Measurements from ENCODE around the gene ATP11A.

ATP11A gene

GRCh38 chr13:112899281-112900225, 209.7 kb downstream of the ATP11A start:
- no peak overlapping the region for H3K4me2 ChIP-seq (ENCODE audit: low read length)
- no peak overlapping the region for H3K56ac ChIP-seq (ENCODE audit: low read length)
- no peaks in the 10 kb centered on the region for H3K79me1 ChIP-seq (ENCODE audit: low read length)
- no peaks in the 10 kb centered on the region for H3K4me1 ChIP-seq (ENCODE audit: control insufficient read depth, low read depth, low read length)
- H3K36me3 ChIP-seq (ENCODE audit: control insufficient read depth, insufficient read depth, low read length) = no peaks in the 10 kb centered on the region
- H4K8ac ChIP-seq (ENCODE audit: low read depth, low read length) = no peak overlapping the region
- H4K5ac ChIP-seq (ENCODE audit: low read length) = no peak overlapping the region
- H3K9ac ChIP-seq (ENCODE audit: low read length) = no peak overlapping the region
- H2AK5ac ChIP-seq (ENCODE audit: low read length) = no peak overlapping the region
- no CpG with 5 or more reads among the region's 29 CpGs for WGBS (ENCODE audit: extremely low coverage, insufficient coverage, low lambda C conversion rate)
- H2BK120ac ChIP-seq (ENCODE audit: low read depth, low read length) = no peak overlapping the region
- H3K79me2 ChIP-seq (ENCODE audit: control insufficient read depth, insufficient read depth, low read length) = no peaks in the 10 kb centered on the region
- H3K23ac ChIP-seq (ENCODE audit: low read length) = no peak overlapping the region
- no peaks in the 10 kb centered on the region for H3K27me3 ChIP-seq (ENCODE audit: insufficient read depth, low read length, poor library complexity)
- H3K27ac ChIP-seq (ENCODE audit: low read depth, low read length) = no peak overlapping the region
- no peak overlapping the region for H3K4ac ChIP-seq (ENCODE audit: low read depth, low read length)
- DNase-seq = no peak
- H2BK5ac ChIP-seq (ENCODE audit: low read length) = no peak overlapping the region
- H2BK15ac ChIP-seq (replicated peaks; ENCODE audit: low read depth) = no peak overlapping the region
- H3K4me3 ChIP-seq (ENCODE audit: low read length) = no peak overlapping the region
- H3K18ac ChIP-seq (ENCODE audit: low read length) = no peak overlapping the region

- no peak overlapping the region for H4K8ac ChIP-seq (ENCODE audit: low read depth, low read length)
- H3K4me2 ChIP-seq (ENCODE audit: low read length) = no peak overlapping the region
- H3K4me1 ChIP-seq (ENCODE audit: control insufficient read depth, low read depth, low read length) = no peaks in the 10 kb centered on the region
- no peak overlapping the region for H2AK5ac ChIP-seq (ENCODE audit: low read length)
- H3K4ac ChIP-seq (ENCODE audit: low read depth, low read length) = no peak overlapping the region
- H3K18ac ChIP-seq (ENCODE audit: low read length) = no peak overlapping the region
- H3K4me3 ChIP-seq (ENCODE audit: low read length) = no peak overlapping the region
- no peak overlapping the region for H2BK120ac ChIP-seq (ENCODE audit: low read depth, low read length)
- no peaks in the 10 kb centered on the region for H3K27me3 ChIP-seq (ENCODE audit: insufficient read depth, low read length, poor library complexity)
- no peaks in the 10 kb centered on the region for H3K36me3 ChIP-seq (ENCODE audit: control insufficient read depth, insufficient read depth, low read length)
- H3K56ac ChIP-seq (ENCODE audit: low read length) = no peak overlapping the region
- no CpG with 5 or more reads among the region's 9 CpGs for WGBS (ENCODE audit: extremely low coverage, insufficient coverage, low lambda C conversion rate)
- H3K79me1 ChIP-seq (ENCODE audit: low read length) = no peaks in the 10 kb centered on the region
- H3K9ac ChIP-seq (ENCODE audit: low read length) = no peak overlapping the region
- no peak overlapping the region for H3K27ac ChIP-seq (ENCODE audit: low read depth, low read length)
- no peak overlapping the region for H2BK15ac ChIP-seq (replicated peaks; ENCODE audit: low read depth)
- no peak overlapping the region for H4K5ac ChIP-seq (ENCODE audit: low read length)
- H2BK5ac ChIP-seq (ENCODE audit: low read length) = no peak overlapping the region
- no peak for DNase-seq
- no peaks in the 10 kb centered on the region for H3K79me2 ChIP-seq (ENCODE audit: control insufficient read depth, insufficient read depth, low read length)
- no peak overlapping the region for H3K23ac ChIP-seq (ENCODE audit: low read length)
Measured at GRCh38 chr13:112900226-112900600, 210.4 kb downstream of the ATP11A start.

GRCh38 chr13:112900691-112901091, 210.9 kb downstream of the ATP11A start:
- no peak for DNase-seq
- H3K27me3 ChIP-seq (ENCODE audit: insufficient read depth, low read length, poor library complexity) = no peaks in the 10 kb centered on the region
- H4K5ac ChIP-seq (ENCODE audit: low read length) = no peak overlapping the region
- no peak overlapping the region for H3K23ac ChIP-seq (ENCODE audit: low read length)
- no peak overlapping the region for H3K18ac ChIP-seq (ENCODE audit: low read length)
- no peaks in the 10 kb centered on the region for H3K4me1 ChIP-seq (ENCODE audit: control insufficient read depth, low read depth, low read length)
- no peak overlapping the region for H2BK15ac ChIP-seq (replicated peaks; ENCODE audit: low read depth)
- H4K8ac ChIP-seq (ENCODE audit: low read depth, low read length) = no peak overlapping the region
- no peak overlapping the region for H2BK120ac ChIP-seq (ENCODE audit: low read depth, low read length)
- H3K27ac ChIP-seq (ENCODE audit: low read depth, low read length) = no peak overlapping the region
- H3K36me3 ChIP-seq (ENCODE audit: control insufficient read depth, insufficient read depth, low read length) = no peaks in the 10 kb centered on the region
- no peaks in the 10 kb centered on the region for H3K79me1 ChIP-seq (ENCODE audit: low read length)
- H3K4ac ChIP-seq (ENCODE audit: low read depth, low read length) = no peak overlapping the region
- H3K4me3 ChIP-seq (ENCODE audit: low read length) = no peak overlapping the region
- no peaks in the 10 kb centered on the region for H3K79me2 ChIP-seq (ENCODE audit: control insufficient read depth, insufficient read depth, low read length)
- no peak overlapping the region for H3K4me2 ChIP-seq (ENCODE audit: low read length)
- no peak overlapping the region for H2AK5ac ChIP-seq (ENCODE audit: low read length)
- no peak overlapping the region for H2BK5ac ChIP-seq (ENCODE audit: low read length)
- H3K9ac ChIP-seq (ENCODE audit: low read length) = no peak overlapping the region
- no CpG with 5 or more reads among the region's 8 CpGs for WGBS (ENCODE audit: extremely low coverage, insufficient coverage, low lambda C conversion rate)
- no peak overlapping the region for H3K56ac ChIP-seq (ENCODE audit: low read length)

- Histone ChIP-seq H3K18ac (ENCODE audit: low read length) (no peak overlapping the region), H3K79me2 (ENCODE audit: control insufficient read depth, insufficient read depth, low read length) (no peaks in the 10 kb centered on the region), H3K4me1 (ENCODE audit: control insufficient read depth, low read depth, low read length) (no peaks in the 10 kb centered on the region), H3K4ac (ENCODE audit: low read depth, low read length) (no peak overlapping the region), H2BK15ac (replicated peaks; ENCODE audit: low read depth) (no peak overlapping the region), H2BK120ac (ENCODE audit: low read depth, low read length) (no peak overlapping the region), H4K8ac (ENCODE audit: low read depth, low read length) (no peak overlapping the region), H4K5ac (ENCODE audit: low read length) (no peak overlapping the region), H3K27me3 (ENCODE audit: insufficient read depth, low read length, poor library complexity) (no peaks in the 10 kb centered on the region), H3K27ac (ENCODE audit: low read depth, low read length) (no peak overlapping the region), H3K36me3 (ENCODE audit: control insufficient read depth, insufficient read depth, low read length) (no peaks in the 10 kb centered on the region), H3K9ac (ENCODE audit: low read length) (no peak overlapping the region), H3K23ac (ENCODE audit: low read length) (no peak overlapping the region), H2BK5ac (ENCODE audit: low read length) (no peak overlapping the region), H2AK5ac (ENCODE audit: low read length) (no peak overlapping the region), H3K79me1 (ENCODE audit: low read length) (no peaks in the 10 kb centered on the region), H3K4me2 (ENCODE audit: low read length) (no peak overlapping the region), H3K4me3 (ENCODE audit: low read length) (no peak overlapping the region), H3K56ac (ENCODE audit: low read length) (no peak overlapping the region)
- DNase-seq = no peak
- WGBS (ENCODE audit: extremely low coverage, insufficient coverage, low lambda C conversion rate) = no CpG with 5 or more reads among the region's 14 CpGs
Measured at GRCh38 chr13:112902101-112902651, 212.3 kb downstream of the ATP11A start.

GRCh38 chr13:112902669-112903068, 212.8 kb downstream of the ATP11A start:
- no peaks in the 10 kb centered on the region for H3K27me3 ChIP-seq (ENCODE audit: insufficient read depth, low read length, poor library complexity)
- H3K4me3 ChIP-seq (ENCODE audit: low read length) = no peak overlapping the region
- DNase-seq = no peak
- H3K79me1 ChIP-seq (ENCODE audit: low read length) = no peaks in the 10 kb centered on the region
- no peak overlapping the region for H3K9ac ChIP-seq (ENCODE audit: low read length)
- H4K5ac ChIP-seq (ENCODE audit: low read length) = no peak overlapping the region
- no peaks in the 10 kb centered on the region for H3K79me2 ChIP-seq (ENCODE audit: control insufficient read depth, insufficient read depth, low read length)
- H3K36me3 ChIP-seq (ENCODE audit: control insufficient read depth, insufficient read depth, low read length) = no peaks in the 10 kb centered on the region
- no CpG with 5 or more reads among the region's 2 CpGs for whole genome bisulfite sequencing (ENCODE audit: extremely low coverage, insufficient coverage, low lambda C conversion rate)
- H3K4me1 ChIP-seq (ENCODE audit: control insufficient read depth, low read depth, low read length) = no peaks in the 10 kb centered on the region
- no peak overlapping the region for H4K8ac ChIP-seq (ENCODE audit: low read depth, low read length)
- H3K56ac ChIP-seq (ENCODE audit: low read length) = no peak overlapping the region
- H3K4me2 ChIP-seq (ENCODE audit: low read length) = no peak overlapping the region
- H2BK15ac ChIP-seq (replicated peaks; ENCODE audit: low read depth) = no peak overlapping the region
- H3K23ac ChIP-seq (ENCODE audit: low read length) = no peak overlapping the region
- H2BK120ac ChIP-seq (ENCODE audit: low read depth, low read length) = no peak overlapping the region
- H3K18ac ChIP-seq (ENCODE audit: low read length) = no peak overlapping the region
- H3K4ac ChIP-seq (ENCODE audit: low read depth, low read length) = no peak overlapping the region
- H3K27ac ChIP-seq (ENCODE audit: low read depth, low read length) = no peak overlapping the region
- H2BK5ac ChIP-seq (ENCODE audit: low read length) = no peak overlapping the region
- no peak overlapping the region for H2AK5ac ChIP-seq (ENCODE audit: low read length)
